Thymus (tissue), 14 donors: ENCODE results near the gene ZNF32. TPM values are rescaled to one million over a fixed set of nuclear protein-coding genes. Genes with fewer than 3 reads are reported as not detected.

Experiments
- DNase-seq, 9 donors: peaks; one replicate each; pipeline ENCODE4 v3.0.0-alpha.2; 2013; ENCODE audit warnings: low spot score in 9 of 9, low read depth in 6 of 9, missing footprints in 1 of 9
- H3K27ac ChIP-seq, 2 donors: one replicate each; pipeline ENCODE4 v1.5.1; 2013; ENCODE audit warnings: control low read depth in 1 of 2, low read depth in 1 of 2, low read length in 1 of 2, mild to moderate bottlenecking in 1 of 2, moderate library complexity in 1 of 2
- H3K27me3 ChIP-seq, 2 donors: one replicate each; pipeline ENCODE4 v1.5.1; 2013; ENCODE audit warnings: low read length in 1 of 2; ENCODE audit not compliant: control insufficient read depth in 2 of 2, insufficient read depth in 1 of 2
- H3K36me3 ChIP-seq, 2 donors: one replicate each; pipeline ENCODE4 v1.5.1; 2013; ENCODE audit warnings: low read length in 1 of 2, mild to moderate bottlenecking in 1 of 2, moderate library complexity in 1 of 2; ENCODE audit not compliant: control insufficient read depth in 2 of 2, insufficient read depth in 2 of 2
- H3K4me1 ChIP-seq, 2 donors: one replicate each; pipeline ENCODE4 v1.5.1; 2013; ENCODE audit warnings: low read length in 2 of 2; ENCODE audit not compliant: control insufficient read depth in 2 of 2, insufficient read depth in 2 of 2
- H3K4me3 ChIP-seq, 2 donors: one replicate each; pipeline ENCODE4 v1.5.1; 2013; ENCODE audit warnings: low read length in 2 of 2, control low read depth in 1 of 2, mild to moderate bottlenecking in 1 of 2
- H3K9me3 ChIP-seq, 2 donors: one replicate each; pipeline ENCODE4 v1.5.1; 2013; ENCODE audit warnings: low read length in 1 of 2, mild to moderate bottlenecking in 1 of 2; ENCODE audit not compliant: control insufficient read depth in 2 of 2, insufficient read depth in 1 of 2
- WGBS: extraction: QIAGEN DNeasy Blood & Tissue Kit; methylation state at CpG from one replicate; pipeline ENCODE4 v1.1.7; 2013; 5-methylcytosine and 5-hydroxymethylcytosine counted together
- long read RNA-seq, 10 donors: transcript quantifications; one replicate each; lab custom pipeline, GENCODE V29; 2026
- polyA plus RNA-seq: library from polyadenylated mRNA; stranded (reverse); fragments of 200-250 nt; gene quantifications from one replicate; pipeline ENCODE4 v1.2.3, GENCODE V29; 2013
- total RNA-seq: library from RNA; stranded (reverse); fragments of 120-200 nt; gene quantifications from one replicate; pipeline ENCODE4 v1.2.4, GENCODE V29; 2013
- donor health status: healthy.

ZNF32 gene, protein sequence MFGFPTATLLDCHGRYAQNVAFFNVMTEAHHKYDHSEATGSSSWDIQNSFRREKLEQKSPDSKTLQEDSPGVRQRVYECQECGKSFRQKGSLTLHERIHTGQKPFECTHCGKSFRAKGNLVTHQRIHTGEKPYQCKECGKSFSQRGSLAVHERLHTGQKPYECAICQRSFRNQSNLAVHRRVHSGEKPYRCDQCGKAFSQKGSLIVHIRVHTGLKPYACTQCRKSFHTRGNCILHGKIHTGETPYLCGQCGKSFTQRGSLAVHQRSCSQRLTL
- total RNA-seq (52.8 TPM), polyA plus RNA-seq (88.7 TPM)
- long read RNA-seq, donor 1 = 0 reads
- long read RNA-seq, donor 2 = 0 reads
- long read RNA-seq, donor 3, transcript ZNF32-201 (3 exons, 1,137 nt) = major isoform, 26 of 32 reads
- long read RNA-seq, donor 3, partial matches to known transcripts = 0 of 32 reads
- long read RNA-seq, donor 3, other reads (novel, unspliced or antisense) = 5 of 32 reads
- long read RNA-seq, donor 4, transcript ZNF32-201 (3 exons, 1,137 nt) = major isoform, 11 of 12 reads
- long read RNA-seq, donor 4, partial matches to known transcripts = 0 of 12 reads
- long read RNA-seq, donor 4, other reads (novel, unspliced or antisense) = 0 of 12 reads
- long read RNA-seq, donor 5, transcript ZNF32-201 (3 exons, 1,137 nt) = major isoform, 23 of 30 reads
- long read RNA-seq, donor 5, partial matches to known transcripts = 6 of 30 reads
- long read RNA-seq, donor 5, other reads (novel, unspliced or antisense) = 0 of 30 reads
- long read RNA-seq, donor 6, transcript ZNF32-201 (3 exons, 1,137 nt) = major isoform, 12 of 13 reads
- long read RNA-seq, donor 6, partial matches to known transcripts = 0 of 13 reads
- long read RNA-seq, donor 6, other reads (novel, unspliced or antisense) = 0 of 13 reads
- long read RNA-seq, donor 7, transcript ZNF32-201 (3 exons, 1,137 nt) = major isoform, 13 of 13 reads
- long read RNA-seq, donor 7, partial matches to known transcripts = 0 of 13 reads
- long read RNA-seq, donor 7, other reads (novel, unspliced or antisense) = 0 of 13 reads
- long read RNA-seq, donor 8, transcript ZNF32-201 (3 exons, 1,137 nt) = major isoform, 7 of 8 reads
- long read RNA-seq, donor 8, partial matches to known transcripts = 0 of 8 reads
- long read RNA-seq, donor 8, other reads (novel, unspliced or antisense) = 0 of 8 reads
- long read RNA-seq, donor 9, transcript ZNF32-201 (3 exons, 1,137 nt) = major isoform, 9 of 10 reads
- long read RNA-seq, donor 9, partial matches to known transcripts = 0 of 10 reads
- long read RNA-seq, donor 9, other reads (novel, unspliced or antisense) = 0 of 10 reads
- long read RNA-seq, donor 10, transcript ZNF32-201 (3 exons, 1,137 nt) = major isoform, 11 of 11 reads
- long read RNA-seq, donor 10, partial matches to known transcripts = 0 of 11 reads
- long read RNA-seq, donor 10, other reads (novel, unspliced or antisense) = 0 of 11 reads

DNA sequence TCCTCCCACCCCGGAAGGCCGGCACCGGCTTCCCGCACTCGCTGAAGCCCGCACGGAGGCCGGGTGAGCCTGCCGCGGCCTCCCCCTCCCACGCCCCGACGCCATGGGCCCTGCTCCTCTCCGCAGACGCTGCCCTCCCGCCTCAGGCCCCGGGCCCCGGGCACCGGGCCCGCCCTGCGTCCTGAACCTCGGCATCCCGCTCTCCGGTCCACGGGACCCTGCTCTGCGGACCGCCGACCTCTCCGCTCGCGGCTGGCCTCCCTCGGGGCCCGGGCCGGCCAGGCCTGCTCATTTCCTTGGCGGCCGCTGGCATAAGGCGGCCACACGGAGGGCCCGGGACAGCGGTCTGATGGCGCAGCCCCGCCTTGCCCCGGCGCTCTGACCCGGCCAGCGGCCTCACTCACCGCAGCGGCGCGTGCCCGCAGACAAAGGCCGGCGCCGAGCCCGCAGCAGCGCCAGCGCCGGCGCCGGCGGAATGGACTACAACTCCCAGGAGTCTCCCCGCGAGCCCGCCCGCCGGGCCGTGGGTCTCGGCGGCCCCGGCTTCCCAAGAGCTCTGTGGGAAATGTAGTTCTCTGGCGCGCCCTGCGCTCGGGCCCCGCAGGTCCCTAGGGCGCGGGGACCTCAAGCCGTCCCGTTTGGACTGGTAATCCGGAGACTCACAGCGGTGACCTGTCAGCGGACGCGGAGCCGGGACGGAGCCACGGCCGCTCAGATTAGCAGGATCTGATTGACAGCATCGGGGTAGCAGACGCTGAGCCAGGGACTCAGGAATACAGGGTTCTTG is at the start of gene ZNF32:
TSS of gene ZNF32 (minus strand) at position 484 of the 787 bp plus-strand sequence. CDS start 2,748 bp downstream, outside the sequence.
- Histone ChIP-seq H3K27ac (peak within 1 kb of the TSS in 1 of 2 donors; percentile 66), H3K4me3 (peak within 1 kb of the TSS; percentile 63 to 92), H3K4me1 (peaks cover 4 to 8% of the 10 kb centered on the region in 2 donors), H3K36me3 (peaks cover 20 to 26% of the 10 kb centered on the region in 2 donors), H3K9me3 (peaks cover 13 to 14% of the 10 kb centered on the region in 2 donors), H3K27me3 (no peaks in the 10 kb centered on the region)
- WGBS = under 1% methylated on average over 90 of the region's 90 CpGs
- peak; percentile 47 to 92 (median 74) for DNase-seq

DNA sequence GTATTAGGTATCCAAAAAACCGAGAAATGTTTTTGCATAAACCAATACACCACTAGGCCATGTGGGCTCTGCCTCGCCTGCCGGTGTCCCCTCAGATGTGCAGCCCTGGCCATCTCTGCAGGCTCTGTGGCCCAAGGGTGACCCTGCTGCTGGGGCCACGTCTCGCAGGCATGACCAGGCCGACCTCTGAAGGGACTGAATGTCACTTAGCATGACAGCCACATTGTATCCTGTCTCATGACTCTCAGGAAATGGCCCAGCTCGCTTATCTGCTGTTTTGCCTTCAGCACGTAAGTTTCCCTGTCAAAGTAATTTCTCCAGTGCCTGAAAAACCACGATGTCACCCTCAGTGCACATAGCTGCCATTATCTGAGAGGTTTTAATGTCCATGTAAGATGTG is 49.5 kb upstream of the ZNF32 start:
- H3K27ac ChIP-seq = no peak overlapping the region
- no peaks in the 10 kb centered on the region for H3K27me3 ChIP-seq
- H3K36me3 ChIP-seq = no peaks in the 10 kb centered on the region
- H3K9me3 ChIP-seq = no peaks in the 10 kb centered on the region
- H3K4me3 ChIP-seq = no peak overlapping the region
- no peaks in the 10 kb centered on the region for H3K4me1 ChIP-seq
- DNase-seq = no peak
- whole genome bisulfite sequencing = 45% methylated on average over 9 of the region's 9 CpGs

DNA sequence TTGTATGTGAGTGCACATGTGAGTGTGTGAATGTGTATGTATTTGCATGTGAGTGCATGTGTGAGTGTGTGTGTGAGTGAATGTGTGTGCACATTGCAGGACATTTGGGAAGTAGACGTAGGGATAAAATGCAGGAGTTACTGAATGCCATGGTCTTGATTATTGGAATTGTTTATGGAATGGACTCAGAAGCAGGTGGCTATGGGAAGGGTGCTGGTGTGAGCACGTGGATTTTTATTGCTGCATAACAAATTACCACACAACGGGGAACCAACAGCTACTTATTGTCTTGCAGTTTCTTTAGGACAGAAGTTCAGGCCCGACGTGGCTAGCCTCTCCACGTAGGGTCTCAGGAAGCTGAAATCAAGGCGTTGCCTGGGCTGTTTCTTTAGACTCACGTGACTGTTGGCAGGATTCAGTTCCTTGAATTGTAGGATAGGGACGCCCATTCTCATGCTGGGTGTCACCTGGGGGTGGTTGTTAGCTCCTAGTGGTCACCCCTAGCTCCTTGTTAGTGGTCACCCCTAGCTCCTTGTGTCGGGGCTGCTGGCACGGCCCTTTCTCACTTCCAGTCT is 48.3 kb upstream of the ZNF32 start:
- Histone ChIP-seq H3K36me3 (no peaks in the 10 kb centered on the region), H3K4me1 (no peaks in the 10 kb centered on the region), H3K9me3 (no peaks in the 10 kb centered on the region), H3K4me3 (no peak overlapping the region), H3K27ac (no peak overlapping the region), H3K27me3 (peaks cover 0 to 7% of the 10 kb centered on the region in 2 donors)
- 92% methylated on average over 11 of the region's 11 CpGs for WGBS
- DNase-seq = no peak

DNA sequence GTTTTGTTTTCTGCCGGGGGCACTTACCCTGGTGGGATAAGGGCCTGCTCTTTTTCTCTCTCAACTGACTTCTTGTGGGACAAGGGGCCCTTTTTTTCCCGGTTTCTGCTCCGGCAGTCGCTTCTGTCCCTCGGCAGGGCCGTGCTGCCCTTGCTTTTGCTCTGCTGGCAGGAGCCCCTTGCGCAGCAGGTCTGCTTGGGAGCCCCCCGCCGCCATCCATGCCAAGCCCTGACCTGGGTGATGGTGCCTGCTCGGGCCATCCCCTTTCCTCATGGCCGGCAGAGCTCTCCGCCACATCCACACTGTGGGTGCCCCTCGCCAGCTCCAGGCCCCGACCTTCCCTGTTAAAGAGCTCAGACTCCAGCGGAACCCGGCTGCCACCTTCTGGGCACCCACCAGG is 47.0 kb upstream of the ZNF32 start:
- no peak for DNase-seq
- H3K36me3 ChIP-seq = no peaks in the 10 kb centered on the region
- H3K9me3 ChIP-seq = no peaks in the 10 kb centered on the region
- no peak overlapping the region for H3K27ac ChIP-seq
- 99% methylated on average over 16 of the region's 16 CpGs for WGBS
- no peak overlapping the region for H3K4me3 ChIP-seq
- peaks cover 3 to 14% of the 10 kb centered on the region in 2 donors for H3K27me3 ChIP-seq
- H3K4me1 ChIP-seq = no peaks in the 10 kb centered on the region

DNA sequence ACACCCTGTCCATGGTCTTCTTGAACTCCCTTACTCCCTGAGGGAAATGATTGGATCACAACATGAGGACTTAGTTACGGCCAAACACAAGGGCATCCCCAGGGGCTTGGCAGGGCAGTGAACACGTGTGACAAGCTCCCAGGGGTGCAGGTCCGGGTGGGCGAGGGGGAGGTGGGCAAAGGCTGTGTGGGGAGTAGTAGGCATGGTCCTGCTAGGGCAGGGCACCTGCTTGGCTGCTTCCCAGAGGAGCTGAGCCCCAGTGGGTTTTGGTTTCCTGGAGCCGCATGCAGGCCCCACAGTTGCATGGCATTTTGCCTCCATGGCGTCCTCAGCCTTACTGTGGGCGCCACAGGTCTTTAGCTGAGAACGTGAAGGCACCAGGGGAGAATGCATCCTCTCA is 46.6 kb upstream of the ZNF32 start:
- no peak overlapping the region for H3K4me3 ChIP-seq
- H3K9me3 ChIP-seq = no peaks in the 10 kb centered on the region
- H3K27me3 ChIP-seq = peaks cover 7 to 18% of the 10 kb centered on the region in 2 donors
- no peak overlapping the region for H3K27ac ChIP-seq
- 91% methylated on average over 8 of the region's 8 CpGs for WGBS
- no peaks in the 10 kb centered on the region for H3K36me3 ChIP-seq
- DNase-seq = no peak
- peaks cover 1 to 2% of the 10 kb centered on the region in 2 donors for H3K4me1 ChIP-seq

DNA sequence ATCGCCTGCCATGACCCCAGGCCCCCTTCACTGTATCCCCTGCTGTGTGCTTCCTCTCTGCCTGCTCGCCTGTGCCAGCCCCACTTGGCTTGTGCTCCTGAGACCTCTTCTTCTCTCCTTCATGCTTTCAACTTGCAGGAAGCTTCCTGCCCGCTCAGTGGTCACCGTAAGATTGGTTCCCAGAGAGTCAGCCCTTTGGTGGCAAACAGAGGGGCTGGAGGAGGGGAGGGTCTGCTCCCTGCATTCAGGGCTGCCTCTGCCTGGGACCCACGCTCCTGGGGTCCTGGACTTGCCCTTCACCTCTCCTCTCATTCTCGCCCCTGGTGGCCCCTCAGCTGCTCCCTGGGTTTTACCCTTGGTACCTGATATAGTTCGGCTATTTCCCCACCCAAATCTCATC is 45.8 kb upstream of the ZNF32 start:
- peaks cover 2 to 6% of the 10 kb centered on the region in 2 donors for H3K4me1 ChIP-seq
- no peak for DNase-seq
- no peaks in the 10 kb centered on the region for H3K9me3 ChIP-seq
- no peaks in the 10 kb centered on the region for H3K36me3 ChIP-seq
- H3K27ac ChIP-seq = no peak overlapping the region
- H3K4me3 ChIP-seq = no peak overlapping the region
- peaks cover 7 to 26% of the 10 kb centered on the region in 2 donors for H3K27me3 ChIP-seq
- WGBS = 92% methylated on average over 7 of the region's 7 CpGs

DNA sequence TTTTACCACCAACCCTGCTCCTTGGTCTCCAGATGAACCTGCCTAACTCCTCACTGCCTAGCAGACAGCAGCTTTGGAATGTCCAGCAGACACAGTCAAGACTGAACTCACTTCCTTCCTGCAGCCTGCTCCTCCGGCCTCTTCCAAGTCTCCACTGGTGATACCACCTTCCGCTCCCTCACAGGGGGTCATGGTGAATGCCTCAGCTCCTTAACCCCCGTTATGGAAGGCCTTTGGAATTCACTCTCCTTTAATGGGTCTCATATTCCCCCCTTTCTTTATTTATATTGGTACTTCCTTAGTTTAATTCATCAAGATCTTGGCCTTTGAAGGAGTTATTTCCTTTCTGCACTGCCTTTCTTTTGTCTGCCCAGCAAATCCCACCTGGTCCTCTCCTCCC is 44.9 kb upstream of the ZNF32 start:
- Histone ChIP-seq H3K4me1 (peaks cover 2 to 11% of the 10 kb centered on the region in 2 donors), H3K27me3 (peaks cover 7 to 35% of the 10 kb centered on the region in 2 donors), H3K36me3 (no peaks in the 10 kb centered on the region), H3K27ac (no peak overlapping the region), H3K9me3 (no peaks in the 10 kb centered on the region), H3K4me3 (no peak overlapping the region)
- WGBS = 89% methylated on average over 3 of the region's 3 CpGs
- no peak for DNase-seq
